SH-SY5Y (cell line): Measurements from ENCODE around the gene CMC2.

Experiments
- GATA2 ChIP-seq: IDR thresholded peaks from 2 replicates; pipeline ENCODE4 v1.6.1; 2011; ENCODE audit warnings: mild to moderate bottlenecking, low read depth, low read length
- GATA3 ChIP-seq: IDR thresholded peaks from 2 replicates; pipeline ENCODE4 v1.6.1; 2011; ENCODE audit warnings: low read depth, mild to moderate bottlenecking, low read length, moderate library complexity

GRCh38 chr16:80947708-80948625, 58.7 kb downstream of the CMC2 start:
- TF ChIP-seq GATA2 (no peak), GATA3 (no peak)
